Fibroblast of lung (primary cell): ENCODE measurements around the gene TRIM71. TPM values are rescaled to one million over a fixed set of nuclear protein-coding genes. Genes with fewer than 3 reads are reported as not detected.
"Not testable (repeated sequence)": the region's sequence is repeated elsewhere in the genome, so short reads cannot be mapped to it uniquely, and the experiment has no call there.

Source experiments
- DNase-seq, 2 donors: peaks; one replicate each; pipeline versions ENCODE4 v3.0.0 to v3.0.0-alpha.2; 2010; ENCODE audit warnings: low read depth in 2 of 2
- H2AFZ ChIP-seq: 2 replicates; pipeline ENCODE4 v1.5.1; 2012; ENCODE audit warnings: low read length, control low read depth, inconsistent platforms
- H3K27ac ChIP-seq: 2 replicates; pipeline ENCODE4 v1.5.1; 2011; ENCODE audit warnings: low read length, control low read depth; ENCODE audit not compliant: insufficient read depth
- H3K27me3 ChIP-seq: 2 replicates; pipeline ENCODE4 v1.5.1; 2011; ENCODE audit warnings: mild to moderate bottlenecking, low read length; ENCODE audit not compliant: control insufficient read depth, insufficient read depth
- H3K36me3 ChIP-seq: 2 replicates; pipeline ENCODE4 v1.5.1; 2011; ENCODE audit warnings: low read length; ENCODE audit not compliant: control insufficient read depth, insufficient read depth
- H3K4me1 ChIP-seq: 2 replicates; pipeline ENCODE4 v1.5.1; 2011; ENCODE audit warnings: low read length; ENCODE audit not compliant: control insufficient read depth, insufficient read depth; ENCODE audit errors: extremely low read depth
- H3K4me2 ChIP-seq: 2 replicates; pipeline ENCODE4 v1.5.1; 2011; ENCODE audit warnings: low read length, control low read depth; ENCODE audit not compliant: insufficient read depth; ENCODE audit errors: extremely low read depth
- H3K4me3 ChIP-seq, 4 experiments: fragments of 200-600 bp in 1 of 4; sonication (generic) in 1 of 4; replicated peaks in 1 of 4; 2 replicates each; pipeline ENCODE4 v1.5.1; 2011 to 2016; ENCODE audit warnings: low read length in 4 of 4, low read depth in 3 of 4, mild to moderate bottlenecking in 3 of 4, control low read depth in 2 of 4, inconsistent platforms in 1 of 4, mixed read lengths in 1 of 4; ENCODE audit not compliant: insufficient read depth in 1 of 4; ENCODE audit errors: control extremely low read depth in 1 of 4
- H3K79me2 ChIP-seq: 2 replicates; pipeline ENCODE4 v1.5.1; 2012; ENCODE audit warnings: mild to moderate bottlenecking, low read length, inconsistent platforms; ENCODE audit not compliant: control insufficient read depth, insufficient read depth
- H3K9ac ChIP-seq: 2 replicates; pipeline ENCODE4 v1.5.1; 2011; ENCODE audit warnings: mild to moderate bottlenecking, low read length, control low read depth; ENCODE audit not compliant: insufficient read depth
- H3K9me3 ChIP-seq: 2 replicates; pipeline ENCODE4 v1.5.1; 2012; ENCODE audit warnings: low read depth, low read length; ENCODE audit not compliant: control insufficient read depth, insufficient read depth
- H4K20me1 ChIP-seq: 2 replicates; pipeline ENCODE4 v1.5.1; 2011; ENCODE audit warnings: low read length; ENCODE audit not compliant: control insufficient read depth, insufficient read depth; ENCODE audit errors: extremely low read depth
- EZH2 ChIP-seq: IDR thresholded peaks from 2 replicates; pipeline ENCODE4 v1.5.1; 2012; ENCODE audit warnings: low read length, control low read depth, mild to moderate bottlenecking; ENCODE audit errors: missing control alignments
- polyA plus RNA-seq, 2 donors: library from polyadenylated mRNA; depleted of rRNA in 1 of 2; stranded (reverse) in 1 of 2; unstranded in 1 of 2; fragments of >200 nt; gene quantifications; 2 replicates each; pipeline ENCODE4 v1.2.1, GENCODE V29; 2011 to 2012; ENCODE audit warnings: missing spikeins in 1 of 2
- total RNA-seq: library from RNA; depleted of rRNA; stranded (reverse); fragments of >200 nt; gene quantifications from 2 replicates; pipeline ENCODE4 v1.2.1, GENCODE V29; 2014
- TF ChIP-seq, protein P1 (sequence below), 2 donors: IDR thresholded peaks in 1 of 2; conservative IDR thresholded peaks in 1 of 2; 1 replicate in 1 of 2; 2 replicates in 1 of 2; pipeline ENCODE4 v1.5.1; 2011 to 2012; ENCODE audit warnings: low read length in 2 of 2, control low read depth in 1 of 2, inconsistent platforms in 1 of 2, low read depth in 1 of 2, mild to moderate bottlenecking in 1 of 2

TRIM71 gene
- total and polyA plus RNA-seq, 2 donors (not counting 1 experiment from before 2014, with no cell fraction given) = under 0.01 to 0.02 TPM

- no peak for TF ChIP-seq EZH2
- TF ChIP-seq, protein P1, sequence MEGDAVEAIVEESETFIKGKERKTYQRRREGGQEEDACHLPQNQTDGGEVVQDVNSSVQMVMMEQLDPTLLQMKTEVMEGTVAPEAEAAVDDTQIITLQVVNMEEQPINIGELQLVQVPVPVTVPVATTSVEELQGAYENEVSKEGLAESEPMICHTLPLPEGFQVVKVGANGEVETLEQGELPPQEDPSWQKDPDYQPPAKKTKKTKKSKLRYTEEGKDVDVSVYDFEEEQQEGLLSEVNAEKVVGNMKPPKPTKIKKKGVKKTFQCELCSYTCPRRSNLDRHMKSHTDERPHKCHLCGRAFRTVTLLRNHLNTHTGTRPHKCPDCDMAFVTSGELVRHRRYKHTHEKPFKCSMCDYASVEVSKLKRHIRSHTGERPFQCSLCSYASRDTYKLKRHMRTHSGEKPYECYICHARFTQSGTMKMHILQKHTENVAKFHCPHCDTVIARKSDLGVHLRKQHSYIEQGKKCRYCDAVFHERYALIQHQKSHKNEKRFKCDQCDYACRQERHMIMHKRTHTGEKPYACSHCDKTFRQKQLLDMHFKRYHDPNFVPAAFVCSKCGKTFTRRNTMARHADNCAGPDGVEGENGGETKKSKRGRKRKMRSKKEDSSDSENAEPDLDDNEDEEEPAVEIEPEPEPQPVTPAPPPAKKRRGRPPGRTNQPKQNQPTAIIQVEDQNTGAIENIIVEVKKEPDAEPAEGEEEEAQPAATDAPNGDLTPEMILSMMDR (conservative IDR thresholded peaks at IDR 0.05 in 1 of 2, IDR thresholded peaks at IDR 0.05 in 1 of 2; ENCODE audit: low read depth in 1 of 2, low read length in 2 of 2) = no peak
- Histone ChIP-seq H3K9ac (no peak overlapping the region), H3K4me1 (no peaks in the 10 kb centered on the region), H3K36me3 (no peaks in the 10 kb centered on the region), H3K4me2 (peak overlapping the region; percentile 100), H3K79me2 (no peaks in the 10 kb centered on the region), H4K20me1 (no peaks in the 10 kb centered on the region), H3K9me3 (no peaks in the 10 kb centered on the region), H3K27me3 (no peaks in the 10 kb centered on the region), H2AFZ (peak overlapping the region; percentile 92), H3K27ac (no peak overlapping the region), H3K4me3 (peak overlapping the region; percentile 63 to 74 (median 70))
- DNase-seq = peak; percentile 43 to 55
These were observed 37.0 kb upstream of the TRIM71 start for GRCh38 chr3:32780735-32781210.

GRCh38 chr3:32781211-32781968 is 36.4 kb upstream of the TRIM71 start:
- peak overlapping the region; percentile 52 for H3K9ac ChIP-seq
- H3K4me1 ChIP-seq = no peaks in the 10 kb centered on the region
- H3K9me3 ChIP-seq = no peaks in the 10 kb centered on the region
- no peaks in the 10 kb centered on the region for H4K20me1 ChIP-seq
- peak overlapping the region; percentile 63 to 74 (median 70) for H3K4me3 ChIP-seq
- no peaks in the 10 kb centered on the region for H3K79me2 ChIP-seq
- no peak overlapping the region for H3K27ac ChIP-seq
- peak overlapping the region; percentile 100 for H3K4me2 ChIP-seq
- no peaks in the 10 kb centered on the region for H3K36me3 ChIP-seq
- DNase-seq = peak; percentile 77 to 78
- peak overlapping the region; percentile 92 for H2AFZ ChIP-seq
- H3K27me3 ChIP-seq = no peaks in the 10 kb centered on the region
- TF ChIP-seq EZH2 = no peak
- TF ChIP-seq, protein P1 (conservative IDR thresholded peaks at IDR 0.05 in 1 of 2, IDR thresholded peaks at IDR 0.05 in 1 of 2; ENCODE audit: low read depth in 1 of 2, low read length in 2 of 2) = peak; percentile 69

DNA sequence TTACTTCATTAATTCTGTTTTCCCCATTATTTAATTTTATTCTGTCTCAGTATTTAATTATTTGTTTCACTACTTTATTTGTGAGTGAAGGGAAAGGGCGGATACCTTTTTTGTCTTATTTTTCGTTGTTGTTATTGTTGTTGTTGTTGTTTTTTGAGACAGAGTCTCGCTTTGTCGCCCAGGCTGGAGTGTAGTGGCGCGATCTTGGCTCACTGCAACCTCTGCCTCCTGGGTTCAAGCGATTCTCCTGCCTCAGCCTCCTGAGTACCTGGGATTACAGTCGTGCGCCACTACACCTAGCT is 35.9 kb upstream of the TRIM71 start:
- not testable (repeated sequence) for H3K27me3 ChIP-seq, H3K4me1 ChIP-seq, H3K27ac ChIP-seq, H3K79me2 ChIP-seq, H4K20me1 ChIP-seq, H3K36me3 ChIP-seq, H3K4me2 ChIP-seq, H2AFZ ChIP-seq, DNase-seq, H3K9ac ChIP-seq, H3K9me3 ChIP-seq
- H3K4me3 ChIP-seq = peak overlapping the region in 1 of 4 experiments; percentile 39
